Ramos (cell line): ENCODE results near the gene FAM162A.
"Not testable (repeated sequence)": the region's sequence is repeated elsewhere in the genome, so short reads cannot be mapped to it uniquely, and the experiment has no call there.

Source experiments
- in situ Hi-C: fragments of 300-500 bp; cut with MboI; formaldehyde crosslinking; loops from one replicate; pipeline ENCODE4 v1.14.3; 2022; ENCODE audit warnings: low sequenced_read_pairs; ENCODE audit not compliant: unreplicated experiment

Gene FAM162A

GRCh38 chr3:122383771-122384697 is at the start of gene FAM162A:
Gene FAM162A (plus strand): TSS chr3:122384182. CDS start chr3:122384266, 84 bp downstream.
- in situ Hi-C loops, result no loop called here

GRCh38 chr3:122342803-122343202 is 41.2 kb upstream of the FAM162A start:
- in situ Hi-C loops, result no loop called here

- in situ Hi-C loops, result no loop called here
Observed at GRCh38 chr3:122343654-122344053, 40.3 kb upstream of the FAM162A start.

GRCh38 chr3:122349171-122349570 is 34.8 kb upstream of the FAM162A start:
- in situ Hi-C loops, result no loop called here

DNA sequence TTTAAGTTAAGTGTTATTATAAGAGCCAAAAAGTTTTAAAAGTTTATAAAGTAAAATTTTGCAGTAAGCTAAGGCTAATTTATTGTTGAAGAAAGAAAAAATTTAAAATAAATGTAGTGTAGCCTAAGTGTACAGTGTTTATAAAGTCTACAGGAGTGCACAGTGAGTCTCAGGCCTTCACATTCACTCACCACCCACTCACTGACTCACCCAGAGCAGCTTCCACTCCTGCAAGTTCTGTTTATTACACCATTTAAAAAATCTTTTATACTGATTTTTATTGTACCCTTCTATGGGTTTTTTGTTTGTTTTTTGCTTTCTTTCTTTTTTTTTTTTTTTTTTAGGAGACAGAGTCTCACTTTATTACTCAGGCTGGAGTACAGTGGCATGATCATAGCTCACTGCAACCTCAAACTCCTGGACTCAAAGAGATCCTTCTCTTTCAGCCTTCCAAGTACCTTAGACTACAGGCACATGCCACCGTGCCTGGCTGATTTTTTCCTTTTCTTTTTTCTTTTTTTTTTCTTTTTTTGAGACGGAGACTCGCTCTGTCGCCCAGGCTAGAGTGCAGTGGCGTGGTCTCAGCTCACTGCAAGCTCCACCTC is 33.1 kb upstream of the FAM162A start:
- in situ Hi-C loops, result no loop called here

DNA sequence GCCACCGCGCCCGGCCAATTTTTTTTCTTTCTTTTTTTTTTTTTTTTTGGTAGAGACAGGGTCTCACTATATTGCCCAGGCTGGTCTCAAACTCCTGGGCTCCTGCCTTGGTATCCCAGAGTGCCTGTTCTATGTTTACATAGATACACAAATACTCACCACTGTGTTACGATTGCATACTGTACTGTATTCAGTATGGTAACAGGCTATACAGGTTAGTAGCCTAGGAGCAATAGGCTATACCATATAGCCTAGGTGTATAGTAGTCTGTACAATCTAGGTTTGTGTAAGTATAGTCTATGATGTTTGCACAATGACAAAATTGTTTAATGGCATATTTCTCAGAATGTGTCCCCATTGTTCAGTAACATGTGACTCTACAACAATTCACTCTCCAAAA is 32.4 kb upstream of the FAM162A start:
- in situ Hi-C loops, result no loop called here

DNA sequence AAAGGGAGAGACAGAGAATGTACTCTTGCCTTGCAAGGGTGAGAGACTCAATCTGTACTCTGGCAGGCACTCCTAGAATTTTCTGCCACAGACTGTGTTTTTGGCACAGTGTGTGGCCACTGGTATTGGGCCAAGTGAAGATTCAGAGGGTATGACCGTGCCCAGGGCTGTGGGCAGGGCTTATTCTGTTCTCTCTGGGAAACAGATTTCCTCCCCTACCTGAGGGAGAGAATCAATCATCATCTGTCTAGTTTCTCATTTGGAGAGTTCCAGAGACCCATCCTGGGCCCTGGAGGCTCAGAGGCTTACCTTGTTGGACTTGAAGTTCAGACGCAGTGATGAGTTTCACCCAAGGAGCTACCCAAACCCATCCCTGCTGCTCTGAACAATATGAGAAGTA is 30.8 kb upstream of the FAM162A start:
- in situ Hi-C loops, result no loop called here

GRCh38 chr3:122353893-122354401 is 30.0 kb upstream of the FAM162A start:
- in situ Hi-C loops, result no loop called here

DNA sequence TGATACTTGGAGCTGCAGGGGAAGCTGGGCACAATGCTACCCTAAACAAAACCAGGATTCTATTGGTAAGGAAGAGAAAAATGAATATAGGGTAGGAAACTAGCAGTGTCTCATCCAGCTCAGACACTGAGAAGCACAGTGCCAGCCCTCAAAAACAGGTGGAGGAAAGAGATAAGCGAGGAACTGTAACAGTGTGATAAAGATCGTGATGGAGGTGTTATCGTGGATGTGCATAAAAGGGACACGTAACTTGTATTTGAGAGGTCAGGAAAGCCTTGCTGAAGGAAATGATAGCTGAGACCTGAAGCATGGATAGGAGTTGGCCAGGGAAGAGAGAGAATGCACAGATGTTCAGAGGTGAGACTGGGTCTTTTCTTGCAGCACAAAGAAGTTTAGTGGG is 28.4 kb upstream of the FAM162A start:
- in situ Hi-C loops, result no loop called here

- in situ Hi-C loops, result no loop called here
Observed at GRCh38 chr3:122356402-122356801, 27.6 kb upstream of the FAM162A start.

GRCh38 chr3:122357828-122358702 is 25.9 kb upstream of the FAM162A start:
- in situ Hi-C loops, result no loop called here

DNA sequence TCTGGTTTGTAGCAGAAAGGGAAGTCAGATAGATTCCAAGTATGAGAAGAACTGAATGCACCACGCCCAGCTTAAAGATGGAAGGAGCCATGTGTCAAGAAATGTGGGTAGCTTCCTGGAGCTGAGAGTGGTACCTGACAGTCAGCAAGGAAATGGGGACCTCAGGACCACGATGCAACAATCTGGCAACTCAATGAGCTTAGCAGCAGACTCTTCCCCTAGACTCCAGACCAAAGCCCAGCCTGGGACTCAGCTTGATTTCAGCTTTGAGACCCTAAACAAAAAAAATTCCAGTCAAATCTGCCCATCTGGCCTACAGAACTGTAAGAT is 25.3 kb upstream of the FAM162A start:
- in situ Hi-C loops, result no loop called here

- in situ Hi-C loops, result no loop called here
Observed at GRCh38 chr3:122362026-122362425, 22.0 kb upstream of the FAM162A start.

DNA sequence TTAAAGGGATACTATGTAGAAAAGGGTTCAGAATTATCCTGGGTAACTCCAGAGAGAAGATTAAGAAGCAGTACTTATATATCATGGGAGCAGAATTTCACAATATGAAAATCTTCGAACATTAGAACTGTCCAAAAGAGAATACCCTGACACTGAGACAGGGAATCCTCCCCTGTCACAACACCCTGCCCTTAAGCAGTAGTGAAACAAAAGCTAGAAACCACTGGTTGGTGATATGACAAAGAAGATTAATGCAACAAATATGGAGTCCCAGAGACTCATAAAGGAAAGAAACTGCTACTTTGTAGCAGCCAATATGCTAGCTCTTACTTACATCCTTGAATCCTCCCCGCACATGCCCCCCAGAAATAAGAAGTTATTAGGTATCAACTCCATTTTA is 19.5 kb upstream of the FAM162A start:
- in situ Hi-C loops, result no loop called here

DNA sequence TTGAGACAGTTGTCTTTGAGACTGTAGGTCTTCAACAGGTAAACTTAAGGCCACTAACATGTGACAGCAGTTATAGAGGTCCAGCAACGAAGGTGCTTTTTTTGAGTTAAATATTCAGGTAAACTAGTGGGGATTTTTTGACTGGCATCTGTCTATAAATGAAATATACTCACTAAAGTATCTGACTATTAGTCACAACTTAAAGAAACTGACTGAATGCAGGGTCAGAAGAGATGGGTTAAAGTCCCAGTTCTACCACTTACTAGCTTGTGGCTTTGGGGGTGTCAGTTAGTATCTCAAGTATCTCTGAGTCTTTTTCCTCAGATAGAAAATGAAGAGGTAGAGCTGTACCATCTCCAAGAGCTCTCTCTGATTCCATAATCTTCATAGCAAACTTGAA is 18.9 kb upstream of the FAM162A start:
- in situ Hi-C loops, result no loop called here

GRCh38 chr3:122365582-122366378 is 18.2 kb upstream of the FAM162A start:
- in situ Hi-C loops, result not testable (repeated sequence)

GRCh38 chr3:122366379-122366749 is 17.6 kb upstream of the FAM162A start:
- in situ Hi-C loops, result no loop called here

- in situ Hi-C loops, result no loop called here
Observed at GRCh38 chr3:122374034-122374433, 9.9 kb upstream of the FAM162A start.

DNA sequence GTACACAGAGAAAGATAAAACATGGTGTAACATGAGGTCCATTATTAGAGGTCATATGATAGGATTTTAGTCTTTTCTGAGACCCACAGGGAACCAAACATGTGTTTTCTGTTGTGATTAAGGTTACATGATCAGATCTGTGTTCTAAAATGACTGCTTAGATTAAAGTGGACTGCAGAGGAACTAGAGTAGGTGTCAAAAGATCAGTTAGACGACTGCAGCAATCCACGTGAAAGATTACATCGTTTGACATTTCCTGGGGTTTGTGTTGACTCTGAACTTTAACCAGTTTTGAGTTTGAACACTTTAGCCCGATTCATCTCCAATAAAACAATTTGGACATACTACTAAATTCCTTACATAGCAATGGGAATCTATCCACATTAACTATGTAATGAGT is 6.0 kb upstream of the FAM162A start:
- in situ Hi-C loops, result no loop called here
